ENCODE data around the gene MAP2K1.

MAP2K1 gene

GRCh38 chr15:66394472-66394871, 7.8 kb downstream of the MAP2K1 start:
- no peak for DNase-seq

- DNase-seq = no peak
Observed at GRCh38 chr15:66394915-66395314, 8.2 kb downstream of the MAP2K1 start.

GRCh38 chr15:66399276-66399675, 12.6 kb downstream of the MAP2K1 start:
- DNase-seq = no peak

GRCh38 chr15:66400351-66400774, 13.7 kb downstream of the MAP2K1 start:
- DNase-seq = no peak

- no peak for DNase-seq
Observed at GRCh38 chr15:66401130-66402021, 14.7 kb downstream of the MAP2K1 start.

GRCh38 chr15:66402761-66403284, 16.1 kb downstream of the MAP2K1 start:
- DNase-seq = no peak

GRCh38 chr15:66403323-66403722, 16.6 kb downstream of the MAP2K1 start:
- DNase-seq = no peak

GRCh38 chr15:66404122-66404521, 17.4 kb downstream of the MAP2K1 start:
- DNase-seq = no peak

- DNase-seq = no peak
Observed at GRCh38 chr15:66404532-66404931, 17.8 kb downstream of the MAP2K1 start.

GRCh38 chr15:66405007-66405406, 18.3 kb downstream of the MAP2K1 start:
- DNase-seq = no peak

- no peak for DNase-seq
Observed at GRCh38 chr15:66405615-66406014, 18.9 kb downstream of the MAP2K1 start.

GRCh38 chr15:66408254-66408653, 21.5 kb downstream of the MAP2K1 start:
- DNase-seq = no peak

GRCh38 chr15:66408675-66409282, 22.1 kb downstream of the MAP2K1 start:
- no peak for DNase-seq

- no peak for DNase-seq
Observed at GRCh38 chr15:66409565-66410108, 22.9 kb downstream of the MAP2K1 start.

GRCh38 chr15:66411190-66411589, 24.5 kb downstream of the MAP2K1 start:
- no peak for DNase-seq

GRCh38 chr15:66412220-66412619, 25.5 kb downstream of the MAP2K1 start:
- no peak for DNase-seq

GRCh38 chr15:66413579-66413978, 26.9 kb downstream of the MAP2K1 start:
- DNase-seq = no peak

- DNase-seq = no peak
Observed at GRCh38 chr15:66415360-66415759, 28.6 kb downstream of the MAP2K1 start.

GRCh38 chr15:66417736-66418135, 31.0 kb downstream of the MAP2K1 start:
- DNase-seq = no peak

GRCh38 chr15:66419471-66419870, 32.8 kb downstream of the MAP2K1 start:
- no peak for DNase-seq

GRCh38 chr15:66422347-66422746, 35.6 kb downstream of the MAP2K1 start:
- DNase-seq = no peak

GRCh38 chr15:66423149-66423548, 36.4 kb downstream of the MAP2K1 start:
- DNase-seq = no peak

- DNase-seq = no peak
Observed at GRCh38 chr15:66424963-66425612, 38.4 kb downstream of the MAP2K1 start.

Data from midbrain (tissue), 1 donor.